Smooth muscle cell (in vitro differentiated cells): ENCODE measurements around the gene LRRC59. TPM values are rescaled to one million over a fixed set of nuclear protein-coding genes. Genes with fewer than 3 reads are reported as not detected.

Experiments used
- DNase-seq: peaks from one replicate; lab custom pipeline; 2025; ENCODE audit not compliant: unreplicated experiment; lab: John Stamatoyannopoulos, UW
- H2AFZ ChIP-seq: fragments of 200-600 bp; sonication (generic); 2 replicates; pipeline ENCODE4 v1.6.0; 2016; ENCODE audit warnings: antibody characterized with exemption, low read depth, mild to moderate bottlenecking
- H3F3A ChIP-seq: fragments of 200-600 bp; sonication (generic); 2 replicates; pipeline ENCODE4 v1.6.0; 2017; ENCODE audit warnings: antibody characterized with exemption, low read depth
- H3K27ac ChIP-seq: fragments of 200-600 bp; sonication (generic); 2 replicates; pipeline ENCODE4 v1.5.1; 2016; ENCODE audit warnings: low read depth, mild to moderate bottlenecking
- H3K27me3 ChIP-seq: fragments of 200-600 bp; sonication (generic); 2 replicates; pipeline ENCODE4 v1.6.1; 2016; ENCODE audit warnings: low read depth, mild to moderate bottlenecking
- H3K36me3 ChIP-seq: fragments of 200-600 bp; sonication (generic); 2 replicates; pipeline ENCODE4 v1.5.1; 2016; ENCODE audit warnings: low read depth
- H3K4me1 ChIP-seq: fragments of 200-600 bp; sonication (generic); 2 replicates; pipeline ENCODE4 v1.5.1; 2016; ENCODE audit warnings: low read depth
- H3K4me2 ChIP-seq: fragments of 200-600 bp; sonication (generic); 2 replicates; pipeline ENCODE4 v1.6.0; 2016; ENCODE audit warnings: mild to moderate bottlenecking
- H3K4me3 ChIP-seq: fragments of 200-600 bp; sonication (generic); 2 replicates; pipeline ENCODE4 v1.5.1; 2016; ENCODE audit warnings: mild to moderate bottlenecking
- H3K79me2 ChIP-seq: fragments of 200-600 bp; sonication (generic); 2 replicates; pipeline ENCODE4 v1.6.0; 2016; ENCODE audit warnings: low read depth, mild to moderate bottlenecking
- H3K9ac ChIP-seq: fragments of 200-600 bp; sonication (generic); 2 replicates; pipeline ENCODE4 v1.6.0; 2016; ENCODE audit warnings: low read depth
- H3K9me3 ChIP-seq: fragments of 200-600 bp; sonication (generic); replicated peaks from 2 replicates; pipeline ENCODE4 v1.5.1; 2016; ENCODE audit warnings: low read depth
- H4K20me1 ChIP-seq: fragments of 200-600 bp; sonication (generic); 2 replicates; pipeline ENCODE4 v1.6.0; 2016; ENCODE audit warnings: low read depth
- CTCF ChIP-seq: fragments of 200-600 bp; sonication (generic); IDR thresholded peaks from 2 replicates; pipeline ENCODE4 v1.5.1; 2017; ENCODE audit warnings: borderline replicate concordance, mild to moderate bottlenecking, antibody characterized with exemption; ENCODE audit not compliant: insufficient read depth, poor library complexity, severe bottlenecking
- WGBS: methylation state at CpG from one replicate; pipeline ENCODE4 v1.1.7; 2016; ENCODE audit warnings: low lambda C conversion rate; 5-methylcytosine and 5-hydroxymethylcytosine counted together
- polyA plus RNA-seq: library from polyadenylated mRNA; unstranded; fragments of >200 nt; fragmentation: Nextera tagmentation; extraction: Ambion mirVana; gene quantifications from 2 replicates; pipeline ENCODE4 v1.2.1, GENCODE V29; 2016
- total RNA-seq: library from RNA; depleted of rRNA; stranded (reverse); fragments of >200 nt; gene quantifications from 2 replicates; pipeline ENCODE4 v1.2.3, GENCODE V29; 2014

Gene LRRC59
- total and polyA plus RNA-seq, 2 experiments from 2014 or later: 160 to 161 TPM

GRCh38 chr17:50386510-50386909 is 10.8 kb downstream of the LRRC59 start:
- 96% methylated on average over 3 of the region's 3 CpGs for WGBS
- no peak for TF ChIP-seq CTCF

GRCh38 chr17:50382931-50383330 is 14.4 kb downstream of the LRRC59 start:
- Histone ChIP-seq H3K9ac (no peak overlapping the region), H4K20me1 (peaks cover 57% of the 10 kb centered on the region), H3K4me2 (no peak overlapping the region), H2AFZ (no peak overlapping the region), H3K9me3 (no peaks in the 10 kb centered on the region), H3K27me3 (no peaks in the 10 kb centered on the region), H3F3A (peaks cover 41% of the 10 kb centered on the region), H3K4me1 (no peaks in the 10 kb centered on the region), H3K4me3 (no peak overlapping the region), H3K79me2 (no peaks in the 10 kb centered on the region), H3K36me3 (peaks cover 30% of the 10 kb centered on the region), H3K27ac (no peak overlapping the region)
- TF ChIP-seq CTCF: no peak
- no peak for DNase-seq
- WGBS: 96% methylated on average over 12 of the region's 12 CpGs

More at GRCh38 chr17:50386510-50386909, 10.8 kb downstream of the LRRC59 start:
- peaks cover 33% of the 10 kb centered on the region for H3K36me3 ChIP-seq
- no peaks in the 10 kb centered on the region for H3K4me1 ChIP-seq
- H3K27ac ChIP-seq: no peak overlapping the region
- H3K79me2 ChIP-seq: peaks cover 12% of the 10 kb centered on the region
- no peak overlapping the region for H3K9ac ChIP-seq
- no peaks in the 10 kb centered on the region for H3K9me3 ChIP-seq
- H3K4me3 ChIP-seq: no peak overlapping the region
- H4K20me1 ChIP-seq: peaks cover 90% of the 10 kb centered on the region
- H3F3A ChIP-seq: peaks cover 44% of the 10 kb centered on the region
- no peak overlapping the region for H3K4me2 ChIP-seq
- H2AFZ ChIP-seq: no peak overlapping the region
- no peak for DNase-seq
- no peaks in the 10 kb centered on the region for H3K27me3 ChIP-seq

GRCh38 chr17:50381920-50382319 is 15.4 kb downstream of the LRRC59 start:
- TF ChIP-seq CTCF: no peak
- H2AFZ ChIP-seq: no peak overlapping the region
- WGBS: 86% methylated on average over 3 of the region's 3 CpGs
- no peaks in the 10 kb centered on the region for H3K9me3 ChIP-seq
- peaks cover 46% of the 10 kb centered on the region for H4K20me1 ChIP-seq
- H3F3A ChIP-seq: peaks cover 35% of the 10 kb centered on the region
- no peak overlapping the region for H3K4me2 ChIP-seq
- no peak overlapping the region for H3K9ac ChIP-seq
- H3K79me2 ChIP-seq: no peaks in the 10 kb centered on the region
- peaks cover 29% of the 10 kb centered on the region for H3K36me3 ChIP-seq
- H3K4me1 ChIP-seq: no peaks in the 10 kb centered on the region
- H3K4me3 ChIP-seq: no peak overlapping the region
- no peak for DNase-seq
- H3K27ac ChIP-seq: no peak overlapping the region
- no peaks in the 10 kb centered on the region for H3K27me3 ChIP-seq

DNA sequence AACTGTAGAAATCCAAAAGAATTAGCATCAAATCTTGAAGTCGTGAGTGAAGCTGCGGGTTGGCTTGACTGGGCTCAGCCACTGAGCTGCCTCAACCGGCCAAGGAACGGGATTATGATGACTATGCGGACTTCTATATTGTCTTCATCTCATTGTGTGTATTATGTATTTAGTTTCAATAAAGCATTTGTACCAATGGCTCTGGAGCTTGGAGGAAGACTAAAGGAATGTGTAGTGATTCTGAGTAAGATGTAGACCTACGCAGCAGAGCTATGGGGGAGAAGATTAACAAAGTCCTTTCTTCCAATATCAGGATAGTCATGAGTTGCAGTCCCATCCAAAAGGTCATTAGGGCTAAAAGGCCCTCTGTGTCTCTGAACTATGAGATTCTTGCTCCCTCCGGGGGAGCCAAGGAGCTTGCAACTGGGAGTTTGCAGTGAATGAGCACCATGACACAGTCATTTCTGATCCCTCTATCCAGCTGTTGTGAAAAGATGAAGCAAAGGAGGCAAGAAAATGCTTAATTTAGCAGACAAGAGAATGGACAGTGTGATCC is 16.0 kb downstream of the LRRC59 start:
- Histone ChIP-seq H3K27ac (no peak overlapping the region), H3K4me1 (no peaks in the 10 kb centered on the region), H3K36me3 (peaks cover 26% of the 10 kb centered on the region), H3K9me3 (no peaks in the 10 kb centered on the region), H3K4me3 (no peak overlapping the region), H3F3A (peaks cover 35% of the 10 kb centered on the region), H2AFZ (no peak overlapping the region), H3K79me2 (no peaks in the 10 kb centered on the region), H4K20me1 (peaks cover 41% of the 10 kb centered on the region), H3K4me2 (no peak overlapping the region), H3K27me3 (no peaks in the 10 kb centered on the region), H3K9ac (no peak overlapping the region)
- 97% methylated on average over 7 of the region's 7 CpGs for WGBS
- TF ChIP-seq CTCF: no peak
- no peak for DNase-seq
